GM11168 (cell line): ENCODE measurements around the gene ZNF691.
"Not testable (repeated sequence)": the region's sequence is repeated elsewhere in the genome, so short reads cannot be mapped to it uniquely, and the experiment has no call there.

Experiments used
- in situ Hi-C: fragments of 300-500 bp; cut with MboI; formaldehyde crosslinking; loops from one replicate; pipeline ENCODE4 v1.12.0; 2022; ENCODE audit warnings: low sequenced_read_pairs; ENCODE audit not compliant: unreplicated experiment

Gene ZNF691

GRCh38 chr1:42846257-42847110 is at the start of gene ZNF691:
TSS of gene ZNF691 (plus strand) at chr1:42846613. CDS start at chr1:42849659, 3,046 bp downstream.
- in situ Hi-C loops: no loop called here

GRCh38 chr1:42797414-42797813 is 49.0 kb upstream of the ZNF691 start:
- in situ Hi-C loops: no loop called here

- in situ Hi-C loops: no loop called here
Observed at GRCh38 chr1:42797979-42798378, 48.4 kb upstream of the ZNF691 start.

- in situ Hi-C loops: no loop called here
Observed at GRCh38 chr1:42801832-42802473, 44.5 kb upstream of the ZNF691 start.

- in situ Hi-C loops: no loop called here
Observed at GRCh38 chr1:42806171-42806570, 40.2 kb upstream of the ZNF691 start.

- in situ Hi-C loops: no loop called here
Observed at GRCh38 chr1:42806593-42806992, 39.8 kb upstream of the ZNF691 start.

- in situ Hi-C loops: no loop called here
Observed at GRCh38 chr1:42807056-42807668, 39.3 kb upstream of the ZNF691 start.

- in situ Hi-C loops: not testable (repeated sequence)
Observed at GRCh38 chr1:42814815-42815214, 31.6 kb upstream of the ZNF691 start.

GRCh38 chr1:42815941-42816584 is 30.4 kb upstream of the ZNF691 start:
- in situ Hi-C loops: no loop called here

GRCh38 chr1:42816585-42817439 is 29.6 kb upstream of the ZNF691 start, which contains the start of the genes ERMAP and SVBP:
TSS of gene ERMAP (plus strand) at chr1:42817122. CDS start at chr1:42830449, 13,327 bp downstream.
TSS of gene SVBP (minus strand) at chr1:42817397. CDS start at chr1:42816544, 853 bp downstream.
- in situ Hi-C loops: no loop called here

GRCh38 chr1:42817440-42817767 is 29.0 kb upstream of the ZNF691 start:
- in situ Hi-C loops: no loop called here

- in situ Hi-C loops: no loop called here
Observed at GRCh38 chr1:42817976-42818375, 28.4 kb upstream of the ZNF691 start.

GRCh38 chr1:42820813-42821212 is 25.6 kb upstream of the ZNF691 start:
- in situ Hi-C loops: no loop called here

- in situ Hi-C loops: no loop called here
Observed at GRCh38 chr1:42821690-42822089, 24.7 kb upstream of the ZNF691 start.

- in situ Hi-C loops: no loop called here
Observed at GRCh38 chr1:42822800-42823392, 23.5 kb upstream of the ZNF691 start.

- in situ Hi-C loops: no loop called here
Observed at GRCh38 chr1:42824481-42825035, 21.9 kb upstream of the ZNF691 start.

GRCh38 chr1:42825036-42825851 is 21.2 kb upstream of the ZNF691 start:
- in situ Hi-C loops: no loop called here

GRCh38 chr1:42830631-42831030 is 15.8 kb upstream of the ZNF691 start:
- in situ Hi-C loops: no loop called here
